DMS79 treated with DMSO at 0.1 percent for 48 hours (cell line): ENCODE data around the gene SLC6A1.

Source experiments
- DNase-seq: peaks from one replicate; lab custom pipeline; 2025; lab: John Stamatoyannopoulos, UW

SLC6A1 gene

DNA sequence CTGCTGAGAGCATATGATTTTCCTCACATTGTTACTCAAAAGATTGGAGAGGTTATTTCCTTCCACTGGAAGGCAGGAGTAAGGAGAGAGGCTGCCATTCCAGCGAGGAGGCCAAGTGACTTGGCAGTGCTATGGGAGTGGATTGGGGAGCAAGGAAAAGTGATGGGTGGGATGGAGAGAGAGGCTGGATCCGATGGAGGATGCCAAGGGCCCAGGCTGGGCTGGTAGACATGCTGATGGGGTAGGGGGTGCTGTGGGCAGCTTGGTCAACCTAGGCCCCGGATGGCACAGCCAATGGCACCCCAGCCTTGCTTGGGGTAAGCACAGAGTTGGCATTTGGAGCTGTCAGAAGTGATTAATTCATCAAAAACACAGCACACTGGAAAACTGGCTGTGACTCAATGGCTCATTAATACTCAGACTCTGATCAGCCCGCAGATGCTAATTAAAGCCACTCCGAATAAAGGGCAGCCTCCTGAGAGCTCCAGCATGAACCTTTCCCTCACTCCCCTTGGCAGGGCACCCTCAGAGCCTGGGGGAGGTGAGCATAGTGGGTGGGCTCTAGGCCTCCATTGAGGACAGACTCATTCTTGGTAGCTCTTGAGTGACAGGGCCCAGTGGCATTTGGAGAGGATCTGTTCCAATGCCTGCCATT, 22.1 kb upstream of the SLC6A1 start:
- no peak for DNase-seq

DNA sequence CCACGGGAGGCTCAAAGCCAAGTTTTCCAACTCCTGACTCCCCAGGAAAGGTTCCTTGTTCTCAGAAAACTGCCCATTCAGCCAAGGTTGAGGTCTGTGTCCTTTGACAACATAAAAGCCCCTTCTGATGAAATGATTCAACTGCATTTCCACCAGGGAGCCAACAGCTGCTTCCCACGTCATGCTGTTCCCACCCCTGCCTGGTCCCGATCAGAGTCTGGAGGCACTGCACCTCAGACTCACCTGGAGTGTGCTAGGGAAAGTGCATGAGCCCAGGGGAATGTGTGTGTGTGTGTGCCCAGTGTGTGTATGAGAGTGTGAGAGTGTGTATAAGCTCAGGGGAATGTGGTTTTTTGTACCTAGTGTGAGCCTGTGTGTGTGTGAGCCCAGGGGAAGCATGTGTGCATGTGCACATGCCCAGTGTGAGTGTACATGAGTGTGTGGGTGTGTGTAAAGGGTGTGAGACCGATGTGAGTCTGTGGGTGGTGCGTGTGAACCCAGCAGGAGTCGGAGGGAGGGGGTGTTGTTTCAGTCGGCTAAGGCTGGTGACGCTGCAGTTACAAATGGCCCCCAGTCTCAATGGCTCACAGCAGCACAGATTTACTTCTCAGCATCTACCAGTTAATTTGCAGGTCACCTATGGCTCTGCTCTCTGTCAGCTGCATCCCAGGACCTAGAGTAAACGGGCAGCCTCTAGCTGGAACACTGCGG, 20.3 kb upstream of the SLC6A1 start:
- no peak for DNase-seq

DNA sequence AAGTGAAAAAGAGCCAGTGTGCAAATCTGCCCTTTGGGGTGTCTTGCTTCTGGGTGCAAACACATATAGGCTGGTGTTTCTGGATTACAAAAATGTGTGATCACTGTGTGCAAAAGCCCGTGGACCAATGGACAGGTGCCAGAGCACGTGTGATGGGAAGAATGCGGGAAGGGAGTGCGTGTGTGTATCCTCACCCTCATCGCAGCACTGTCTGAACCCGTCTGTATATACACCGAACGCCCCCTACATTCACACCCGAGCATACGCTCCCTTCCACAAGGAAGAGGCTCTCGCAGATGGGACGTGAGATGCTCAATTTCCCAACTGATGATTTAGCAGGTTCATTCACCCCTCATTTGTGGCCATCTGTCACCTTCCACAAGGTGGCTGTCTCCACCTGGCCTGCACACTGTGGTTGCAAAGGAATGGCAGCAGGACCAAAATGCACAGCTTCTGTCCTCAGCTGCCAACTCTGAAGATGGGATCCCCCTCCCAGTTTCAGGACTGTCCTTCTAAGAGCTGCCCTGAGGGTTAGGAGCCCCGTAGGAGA, 19.4 kb upstream of the SLC6A1 start:
- no peak for DNase-seq

DNA sequence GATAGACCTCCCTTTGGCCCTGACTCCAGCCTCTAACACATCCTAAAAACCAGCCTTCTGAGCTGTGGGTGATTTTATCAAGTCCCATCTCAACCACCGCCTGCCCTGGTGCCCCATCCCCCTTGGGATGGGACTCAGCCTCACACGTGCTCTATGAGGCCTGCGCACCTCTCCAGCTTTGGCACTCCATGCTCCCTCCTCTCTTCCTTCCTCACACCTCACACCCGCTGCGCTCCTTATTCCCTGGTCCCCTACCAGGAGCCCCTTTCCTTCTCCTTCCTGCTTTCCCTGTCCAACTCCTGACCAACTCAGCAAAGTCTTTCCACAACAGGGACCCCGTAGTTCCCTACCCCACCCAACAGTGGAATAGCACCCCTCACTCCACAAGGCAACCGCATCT, 18.4 kb upstream of the SLC6A1 start:
- no peak for DNase-seq

DNA sequence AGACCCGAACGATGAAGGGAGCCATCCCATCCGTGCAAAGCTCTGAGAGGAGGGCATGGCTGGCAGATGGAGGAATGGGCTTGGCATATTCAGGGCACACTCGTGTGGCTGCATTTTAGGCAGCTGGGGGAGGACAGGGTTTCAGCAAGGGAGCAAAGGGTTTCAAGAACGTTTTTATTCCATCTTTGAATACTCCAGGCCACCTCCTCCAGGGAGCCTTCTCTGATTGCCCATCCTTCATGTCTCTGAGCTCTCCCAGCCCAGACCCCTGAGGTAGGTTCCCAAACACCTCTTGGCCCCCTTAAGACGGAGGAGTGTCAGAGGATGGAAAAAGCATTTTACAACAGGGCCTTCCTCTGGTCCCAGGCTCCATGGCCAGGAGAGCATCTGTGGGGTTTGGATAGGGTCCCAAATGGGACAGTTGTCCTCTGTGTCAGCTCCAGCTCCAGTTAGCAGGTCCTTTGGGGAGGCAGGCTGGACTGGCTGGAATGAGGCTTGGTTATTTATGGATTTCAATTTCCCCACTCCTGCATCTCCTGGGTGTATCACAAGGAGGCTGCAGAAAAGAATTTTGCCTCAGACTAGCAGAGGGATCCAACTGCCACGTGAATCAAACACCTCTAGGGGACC, 17.7 kb upstream of the SLC6A1 start:
- DNase-seq, result no peak

DNA sequence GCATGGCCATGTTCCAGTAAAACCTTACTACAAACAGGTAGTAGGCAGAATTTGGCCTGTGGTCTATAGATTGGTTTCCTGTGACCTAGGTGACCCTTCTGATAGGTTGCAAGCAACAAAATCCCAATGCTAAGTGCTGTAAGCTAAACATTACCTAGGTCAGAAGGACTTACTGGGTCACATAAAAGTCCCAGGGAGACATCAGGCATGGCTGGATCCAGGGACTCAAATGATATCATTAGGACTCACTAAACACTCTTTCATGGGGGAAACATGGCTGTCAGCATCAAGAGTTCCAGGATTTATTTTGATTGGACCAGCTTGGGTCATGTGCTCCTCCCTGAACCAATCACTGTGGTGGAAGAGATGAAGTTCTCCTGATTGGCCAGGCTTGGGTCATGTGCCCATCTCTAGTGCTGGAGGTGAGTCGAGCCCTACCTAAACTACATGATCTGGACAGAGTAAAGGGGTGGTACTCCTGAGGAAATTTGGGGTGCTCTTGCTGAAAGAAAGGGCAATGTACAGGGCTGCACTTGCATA, 16.8 kb upstream of the SLC6A1 start:
- DNase-seq, result no peak

DNA sequence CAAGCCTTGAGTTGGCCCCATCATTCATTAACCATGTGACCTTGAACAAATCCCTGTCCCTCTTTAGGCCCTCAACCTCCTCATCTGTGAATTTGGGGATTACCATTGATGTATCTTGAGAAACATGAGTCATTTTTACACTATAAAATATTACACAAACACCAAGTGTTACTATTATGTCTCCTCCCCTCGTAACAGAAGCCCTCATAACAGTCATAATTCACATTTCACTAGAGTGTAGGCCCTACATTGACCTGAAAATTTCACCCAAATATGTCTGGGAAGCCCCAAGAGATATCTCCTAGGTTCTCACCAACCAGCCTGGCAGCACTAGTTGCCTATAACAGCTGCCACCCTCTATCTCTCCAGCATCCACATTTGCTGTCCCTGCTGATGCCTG, 15.8 kb upstream of the SLC6A1 start:
- no peak for DNase-seq

DNA sequence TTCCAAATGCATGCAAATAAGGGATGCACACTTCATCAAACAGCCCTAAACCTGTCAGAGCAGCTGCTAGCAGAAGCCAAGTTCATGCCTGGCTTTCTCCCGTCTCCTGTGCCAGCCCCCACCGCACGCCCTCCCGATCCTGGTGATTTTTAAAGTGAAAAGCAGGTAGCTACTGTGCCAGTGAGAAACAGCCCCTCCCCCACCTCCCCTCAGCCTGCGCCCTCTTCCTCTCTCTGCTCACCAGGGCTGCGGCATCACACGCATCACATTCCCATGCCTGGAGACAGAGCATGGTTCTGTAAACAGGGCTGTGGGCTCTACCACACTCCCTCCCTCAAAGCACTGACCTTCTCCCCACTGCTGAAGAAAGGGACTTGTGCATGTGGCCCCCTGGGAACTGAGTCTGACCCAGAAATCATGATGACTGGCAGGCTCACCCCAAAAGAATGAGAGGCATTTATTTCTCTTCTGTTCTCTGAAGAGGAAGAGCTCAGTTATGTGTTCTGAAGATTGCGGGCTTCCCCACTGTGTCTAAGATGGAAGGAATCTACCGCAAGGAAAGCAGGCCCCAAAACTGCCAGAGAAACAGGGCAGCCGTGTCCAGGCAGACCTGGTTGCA, 14.5 kb upstream of the SLC6A1 start:
- no peak for DNase-seq

DNA sequence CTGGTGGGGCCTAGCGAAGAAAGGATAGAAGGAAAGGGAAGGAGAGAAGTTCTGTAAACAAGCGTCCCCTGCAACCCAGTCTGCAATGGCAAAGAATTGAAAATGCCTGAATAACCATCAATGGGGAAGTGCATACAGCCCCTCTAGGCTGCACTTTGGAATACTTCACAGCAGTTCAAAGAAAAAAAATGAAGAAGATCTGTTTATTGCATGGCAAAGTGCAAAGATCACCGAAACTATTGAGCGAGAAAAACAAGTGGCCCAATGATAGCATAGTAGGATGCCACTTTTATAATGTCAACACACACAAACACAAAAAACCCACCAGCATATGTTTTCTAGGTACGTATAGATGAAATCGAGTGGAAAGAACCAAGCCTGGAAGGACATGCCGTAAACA, 13.6 kb upstream of the SLC6A1 start:
- DNase-seq, result no peak

DNA sequence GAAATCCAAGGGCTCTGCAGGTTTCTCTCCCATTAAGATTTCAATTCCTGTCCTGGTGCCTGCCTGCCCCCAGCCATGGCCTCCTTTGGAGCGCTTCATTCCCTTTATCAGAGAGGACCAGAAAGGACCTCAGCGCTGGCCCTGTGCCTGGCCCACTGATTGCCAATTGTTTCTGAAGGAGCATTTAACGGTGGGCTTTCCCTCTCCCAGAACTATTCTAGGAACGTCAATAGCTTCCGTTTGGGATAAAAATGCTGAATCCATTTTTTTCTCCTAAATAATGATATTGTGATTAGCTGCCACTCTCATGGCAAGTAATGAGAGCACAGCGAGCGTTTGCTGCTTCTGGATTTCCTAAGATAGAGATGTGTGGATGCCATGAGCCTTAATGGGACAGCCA, 12.2 kb upstream of the SLC6A1 start:
- no peak for DNase-seq

DNA sequence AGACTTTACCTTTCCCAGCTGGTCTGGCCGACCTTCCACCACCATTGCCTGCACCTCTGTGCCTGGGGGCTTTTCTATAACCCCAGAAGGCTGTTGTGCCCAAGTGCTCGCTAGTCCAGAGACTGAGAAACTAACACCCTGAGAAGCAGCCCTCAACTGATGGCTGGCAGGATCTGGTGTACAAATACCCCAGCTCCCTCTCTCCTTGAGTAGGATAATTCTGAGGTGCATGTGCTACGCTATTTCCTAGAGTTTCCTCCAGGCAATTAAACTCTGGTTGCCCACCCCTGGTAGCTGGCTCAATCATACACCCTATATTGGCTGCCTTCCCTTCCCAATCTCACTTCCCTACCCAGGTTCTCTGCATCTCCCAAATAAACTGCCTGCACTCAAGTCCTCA, 11.5 kb upstream of the SLC6A1 start:
- no peak for DNase-seq

DNA sequence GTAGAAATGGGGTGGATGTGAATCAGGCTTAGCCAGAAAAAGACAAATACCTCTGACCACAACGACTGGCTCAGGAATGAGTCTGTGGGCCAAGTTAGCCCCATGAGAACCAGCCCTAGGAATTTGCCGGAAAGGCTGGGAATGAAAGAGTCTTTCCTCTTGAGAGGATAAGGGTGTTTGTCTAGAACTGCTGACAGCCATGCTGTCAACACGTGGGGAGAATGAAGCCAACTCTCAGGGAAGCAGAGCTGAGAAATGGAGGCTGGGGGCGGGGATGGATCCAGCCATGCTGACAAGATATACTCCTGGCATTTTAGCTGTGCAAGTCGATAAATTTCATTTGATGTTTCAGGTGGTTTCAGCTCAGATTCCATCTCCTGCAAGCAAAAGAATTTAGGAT, 10.6 kb upstream of the SLC6A1 start:
- DNase-seq, result no peak

DNA sequence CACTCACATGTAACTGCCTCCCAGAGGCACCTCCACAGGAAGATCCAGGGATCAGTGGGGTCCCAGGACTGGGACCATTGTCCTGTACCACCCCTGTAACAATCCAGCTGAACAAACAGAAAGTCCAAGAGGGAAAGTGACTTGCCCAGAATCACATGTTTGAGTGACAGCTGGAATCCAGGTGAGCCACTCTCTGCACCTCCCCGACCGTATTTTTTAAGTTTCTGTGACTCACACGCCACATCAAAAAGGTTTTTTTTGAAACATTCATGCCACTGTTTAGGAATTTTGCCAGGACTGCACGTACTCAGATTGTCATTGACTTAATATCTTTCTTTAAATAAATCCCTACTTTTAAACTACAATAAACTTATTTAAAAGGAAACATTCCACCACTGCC, 9.8 kb upstream of the SLC6A1 start:
- DNase-seq, result no peak

DNA sequence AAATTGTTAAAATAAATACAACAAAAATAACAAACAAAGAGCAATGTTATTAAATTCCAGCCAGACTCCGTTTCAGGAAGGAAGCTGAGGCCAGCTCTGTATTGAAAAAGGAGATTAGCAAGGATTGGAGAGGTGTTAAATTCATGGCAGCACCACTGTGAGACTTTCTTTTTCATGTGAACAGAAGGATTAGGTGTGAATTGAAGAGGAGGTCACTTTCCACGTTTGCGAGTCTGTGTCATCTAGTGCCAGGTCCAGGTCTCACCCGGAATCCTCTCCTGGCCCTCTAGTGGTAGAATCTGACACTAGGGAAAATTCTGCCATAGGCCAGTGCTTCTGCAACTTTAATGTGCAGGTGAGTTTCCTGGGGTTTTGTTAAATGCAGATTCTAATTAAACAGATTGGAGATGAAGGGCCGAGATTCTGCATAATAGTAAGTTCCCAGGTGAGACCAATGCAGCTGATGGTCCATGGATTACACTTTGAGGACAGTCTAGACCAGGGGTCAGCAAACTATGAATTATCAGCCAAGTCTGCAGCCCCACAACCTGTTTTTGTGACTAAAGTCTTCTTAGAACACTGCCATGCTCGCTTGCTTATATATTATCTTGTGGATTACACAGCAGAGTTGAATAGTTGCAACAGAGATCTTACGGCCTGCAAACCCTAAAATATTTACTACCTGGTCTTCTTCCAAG, 9.2 kb upstream of the SLC6A1 start:
- DNase-seq, result peak; percentile 1

DNA sequence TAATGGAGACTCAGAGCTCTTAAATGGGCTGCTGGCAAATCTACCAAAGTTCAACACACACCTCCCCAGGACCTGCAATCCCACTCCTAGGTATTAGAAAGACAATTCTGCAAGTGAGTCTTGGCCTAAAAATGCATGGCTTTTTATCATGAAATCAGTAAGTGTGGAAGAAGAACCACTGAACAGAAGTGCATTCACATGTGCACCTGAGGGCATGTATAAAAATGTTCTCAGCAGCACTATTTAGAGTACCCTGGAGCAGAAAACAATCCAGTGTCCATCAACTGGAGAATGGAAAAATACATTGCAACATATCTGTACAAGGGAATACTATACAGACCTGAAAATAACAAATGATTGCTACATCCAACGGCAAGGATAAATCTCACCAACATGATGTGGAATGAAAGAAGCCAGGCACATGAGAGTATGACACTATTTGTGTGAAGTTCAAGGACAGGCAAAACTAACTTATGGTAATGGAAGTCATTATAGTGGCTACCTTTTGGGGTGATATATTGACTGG, 8.1 kb upstream of the SLC6A1 start:
- DNase-seq, result no peak

DNA sequence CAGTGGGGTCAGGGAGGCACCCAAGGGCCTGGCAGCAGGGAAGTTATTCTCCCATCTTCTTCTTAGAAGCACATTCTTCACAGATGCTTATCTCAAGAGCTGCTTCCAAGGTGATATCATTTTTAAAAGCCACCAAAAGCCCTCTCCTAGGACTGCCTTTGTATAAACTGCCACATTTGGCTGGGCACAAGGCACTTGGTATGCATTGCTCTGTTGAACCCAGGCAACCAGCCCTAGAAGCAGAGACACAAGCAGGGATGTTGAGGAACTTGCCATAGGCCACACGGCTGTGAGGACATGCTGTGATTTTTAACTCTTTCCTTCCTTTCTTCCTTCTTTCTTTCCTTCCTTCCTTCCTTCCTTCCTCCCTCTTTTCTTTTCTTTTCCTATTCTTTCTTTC, 7.4 kb upstream of the SLC6A1 start:
- no peak for DNase-seq

DNA sequence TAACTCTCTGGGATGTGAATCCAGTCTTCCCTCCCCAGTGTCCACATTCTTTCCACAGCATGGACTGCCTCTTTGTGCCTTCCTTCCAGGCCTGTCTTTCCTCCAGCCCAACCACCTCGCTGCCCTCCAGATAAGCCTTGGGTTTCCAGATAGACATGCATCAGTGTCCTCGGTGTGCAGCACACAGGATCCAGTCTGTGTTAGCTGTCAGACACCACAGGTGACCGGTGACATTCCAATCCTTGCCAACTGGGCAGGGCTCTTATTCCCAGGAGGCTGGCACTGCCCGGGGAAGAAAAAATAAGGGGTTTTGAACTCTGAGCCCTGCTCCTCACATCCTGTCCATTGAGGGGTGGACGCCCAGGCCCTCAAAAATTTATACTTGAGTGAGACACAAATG, 6.0 kb upstream of the SLC6A1 start:
- no peak for DNase-seq

DNA sequence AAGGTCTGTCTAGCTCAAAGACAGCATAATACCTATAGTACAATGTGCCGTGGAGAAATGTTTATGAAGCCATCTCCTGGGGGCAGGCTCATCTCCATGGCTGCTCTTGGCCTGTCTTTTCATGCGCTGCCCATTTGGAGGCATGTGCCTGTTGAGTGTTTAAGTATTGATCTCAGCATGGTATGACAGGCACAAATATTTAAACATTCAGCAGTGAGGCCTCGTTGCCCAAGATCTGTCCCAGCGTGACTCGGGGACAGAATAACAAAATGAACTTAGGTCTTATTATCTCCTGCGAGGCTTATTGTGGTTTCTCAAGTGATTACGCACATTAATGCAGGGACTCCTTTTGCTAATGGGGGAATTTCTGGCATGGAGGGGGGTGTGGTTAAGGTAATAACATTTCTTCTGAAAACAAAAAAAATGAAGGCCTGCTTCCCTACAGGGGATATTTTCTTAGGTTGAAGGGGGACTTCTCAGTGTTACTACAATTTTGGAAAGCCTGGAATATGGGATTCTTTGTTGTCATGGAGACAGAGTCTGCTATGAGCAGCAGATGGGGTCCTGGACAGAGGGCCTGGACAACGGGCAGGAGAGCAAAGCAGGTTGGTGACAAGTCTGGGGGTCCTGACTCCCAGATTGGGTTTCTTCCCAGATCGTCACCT, 4.4 kb upstream of the SLC6A1 start:
- no peak for DNase-seq

DNA sequence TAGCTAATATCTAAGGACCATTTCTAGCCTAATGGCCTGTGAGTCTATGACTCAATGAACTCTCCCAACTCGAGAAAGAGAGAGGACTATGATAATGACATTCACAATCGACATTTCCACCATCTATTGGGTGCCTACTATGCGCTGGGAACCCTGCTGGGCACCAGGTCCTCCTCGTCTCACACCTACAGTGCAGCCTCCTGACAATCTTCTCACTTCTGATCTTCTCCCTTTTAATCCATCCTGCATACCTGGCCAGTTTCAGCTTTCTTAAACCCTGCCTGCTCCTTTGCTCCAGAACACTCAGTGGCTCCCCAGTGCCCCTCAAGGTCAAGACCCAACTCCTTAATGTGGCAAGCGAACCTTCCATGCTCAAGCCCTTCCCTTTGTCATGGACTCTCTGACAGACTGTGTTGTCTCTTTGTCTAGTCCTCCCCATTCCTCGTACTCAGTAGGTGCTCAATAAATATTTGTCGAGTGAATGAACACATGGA, 3.5 kb upstream of the SLC6A1 start:
- DNase-seq, result no peak

DNA sequence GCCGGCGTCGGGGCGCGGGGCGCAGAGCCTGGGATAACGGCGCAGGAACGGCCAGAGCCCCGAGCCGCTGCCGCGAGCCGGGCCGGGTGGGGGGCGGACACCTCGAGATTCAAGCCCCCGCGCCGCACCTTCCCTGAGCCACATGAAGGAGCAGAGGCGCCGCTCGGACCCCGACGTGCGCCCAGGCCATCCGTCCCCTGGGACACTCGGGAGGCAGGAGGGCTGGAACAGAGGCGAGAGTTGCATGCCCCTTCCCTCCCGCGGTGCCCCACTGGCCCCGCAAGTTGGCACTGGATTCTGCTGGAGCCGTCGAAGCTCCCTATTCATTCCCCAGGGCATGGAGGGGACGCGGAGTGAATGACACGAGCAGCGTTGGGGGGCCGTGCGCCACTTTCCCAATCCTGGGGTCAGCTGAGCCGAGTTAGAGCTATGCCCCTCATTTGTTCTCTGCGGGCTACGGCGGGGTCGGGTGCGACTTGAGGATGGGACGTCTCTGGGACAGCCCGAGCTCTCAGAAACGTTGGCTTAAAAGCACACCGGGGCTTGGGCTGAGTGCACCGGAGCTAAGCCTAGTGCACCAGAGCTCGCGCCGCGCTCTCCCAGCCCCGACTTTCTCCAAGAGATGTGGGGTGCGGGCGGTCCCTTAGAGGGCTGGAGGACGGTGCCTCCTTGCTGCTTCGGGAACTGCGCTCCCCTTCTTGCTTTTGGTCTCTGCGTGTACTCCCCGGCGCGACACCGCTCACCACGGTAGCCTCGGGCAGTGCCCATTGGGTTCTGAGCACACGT, 588 bp downstream of the SLC6A1 start:
- DNase-seq, result no peak
